Stimulated activated CD4-positive, alpha-beta T cell treated with anti-CD3 and anti-CD28 coated beads, TNF-alpha, amount 100 ng/mL, for 24 hours (primary cell): Measurements from ENCODE around the gene CLIC3.
"Not testable (repeated sequence)": the region's sequence is repeated elsewhere in the genome, so short reads cannot be mapped to it uniquely, and the experiment has no call there.

Experiments used
- DNase-seq, 3 experiments: peaks; one replicate each; pipeline ENCODE4 v3.0.0-alpha.2; 2020; ENCODE audit warnings: low read depth in 3 of 3

CLIC3 gene

GRCh38 chr9:137017071-137017470 lies 20.7 kb upstream of the CLIC3 start:
- no peak for DNase-seq

GRCh38 chr9:137016436-137016835 lies 20.1 kb upstream of the CLIC3 start:
- DNase-seq = no peak

- DNase-seq = no peak
These were observed 19.6 kb upstream of the CLIC3 start for GRCh38 chr9:137015976-137016375.

GRCh38 chr9:137015540-137015930 lies 19.2 kb upstream of the CLIC3 start:
- no peak for DNase-seq

GRCh38 chr9:137014776-137015539 lies 18.6 kb upstream of the CLIC3 start:
- DNase-seq = no peak

- DNase-seq = no peak
These were observed 17.8 kb upstream of the CLIC3 start for GRCh38 chr9:137014166-137014565.

GRCh38 chr9:137013571-137013940 lies 17.2 kb upstream of the CLIC3 start:
- no peak for DNase-seq

- no peak for DNase-seq
These were observed 16.6 kb upstream of the CLIC3 start for GRCh38 chr9:137012694-137013570.

- no peak for DNase-seq
These were observed 15.7 kb upstream of the CLIC3 start for GRCh38 chr9:137011907-137012675.

- no peak for DNase-seq
These were observed 14.8 kb upstream of the CLIC3 start for GRCh38 chr9:137011156-137011555.

GRCh38 chr9:137009938-137010732 lies 13.8 kb upstream of the CLIC3 start:
- no peak for DNase-seq

- no peak for DNase-seq
These were observed 12.8 kb upstream of the CLIC3 start for GRCh38 chr9:137009217-137009616.

GRCh38 chr9:137008312-137008711 lies 11.9 kb upstream of the CLIC3 start:
- DNase-seq = no peak

GRCh38 chr9:137007816-137008270 lies 11.5 kb upstream of the CLIC3 start:
- no peak for DNase-seq

- no peak for DNase-seq
These were observed 10.9 kb upstream of the CLIC3 start for GRCh38 chr9:137007108-137007815.

- no peak for DNase-seq
These were observed 10.0 kb upstream of the CLIC3 start for GRCh38 chr9:137006116-137007003.

GRCh38 chr9:137004285-137004684 lies 7.9 kb upstream of the CLIC3 start:
- not testable (repeated sequence) for DNase-seq

- DNase-seq = no peak
These were observed 6.3 kb upstream of the CLIC3 start for GRCh38 chr9:137002646-137003041.

- no peak for DNase-seq
These were observed 5.7 kb upstream of the CLIC3 start for GRCh38 chr9:137001857-137002645.
